GM12892 (cell line): Measurements from ENCODE around the gene CCDC154.

Source experiments
- DNase-seq: peaks from one replicate; pipeline ENCODE4 v3.0.0; 2011; ENCODE audit not compliant: insufficient read length
- FAIRE-seq: peaks from 2 replicates; lab custom pipeline; 2011; peaks lifted over from hg19 to GRCh38; lab: Jason Lieb, UNC
- POLR2A ChIP-seq: IDR thresholded peaks from 2 replicates; pipeline ENCODE4 v1.6.1; 2011; ENCODE audit warnings: low read depth, low read length, control low read depth
- POLR2AphosphoS5 ChIP-seq: IDR thresholded peaks from 2 replicates; pipeline ENCODE4 v1.6.1; 2011; ENCODE audit warnings: low read depth, low read length, control low read depth
- TAF1 ChIP-seq: IDR thresholded peaks from 2 replicates; pipeline ENCODE4 v1.6.1; 2011; ENCODE audit warnings: low read depth, mild to moderate bottlenecking, control low read depth, low read length, borderline replicate concordance

The CCDC154 gene

GRCh38 chr16:1430759-1431496 is 13.4 kb downstream of the CCDC154 start, which contains the start of gene PERCC1:
PERCC1 (plus strand) TSS chr16:1431078; CDS start chr16:1432594, 1,516 bp downstream.
- no peak for TF ChIP-seq POLR2AphosphoS5
- TF ChIP-seq POLR2A = no peak
- TF ChIP-seq TAF1 = no peak
- DNase-seq (no peak), FAIRE-seq (no peak)

- FAIRE-seq = no peak
- no peak for TF ChIP-seq POLR2A
- TF ChIP-seq POLR2AphosphoS5 = no peak
- TF ChIP-seq TAF1 = no peak
- DNase-seq = no peak
These were observed 14.1 kb downstream of the CCDC154 start for GRCh38 chr16:1430214-1430758.

- FAIRE-seq (no peak), DNase-seq (no peak)
- TF ChIP-seq POLR2AphosphoS5 = no peak
- no peak for TF ChIP-seq POLR2A
- no peak for TF ChIP-seq TAF1
These were observed 14.7 kb downstream of the CCDC154 start for GRCh38 chr16:1429631-1430030.

GRCh38 chr16:1429012-1429411 is 15.3 kb downstream of the CCDC154 start:
- DNase-seq (no peak), FAIRE-seq (no peak)
- no peak for TF ChIP-seq POLR2AphosphoS5
- no peak for TF ChIP-seq POLR2A
- TF ChIP-seq TAF1 = no peak

GRCh38 chr16:1428511-1428910 is 15.8 kb downstream of the CCDC154 start:
- DNase-seq = no peak
- no peak for TF ChIP-seq TAF1
- TF ChIP-seq POLR2AphosphoS5 = no peak
- no peak for TF ChIP-seq POLR2A

GRCh38 chr16:1427473-1428461 is 16.6 kb downstream of the CCDC154 start:
- no peak for TF ChIP-seq TAF1
- no peak for TF ChIP-seq POLR2AphosphoS5
- TF ChIP-seq POLR2A = no peak
- no peak for DNase-seq
- no peak for FAIRE-seq

More at GRCh38 chr16:1428511-1428910, 15.8 kb downstream of the CCDC154 start:
- no peak for FAIRE-seq

GRCh38 chr16:1426734-1427471 is 17.5 kb downstream of the CCDC154 start:
- no peak for DNase-seq
- no peak for TF ChIP-seq POLR2A
- no peak for TF ChIP-seq POLR2AphosphoS5
- TF ChIP-seq TAF1 = no peak
- FAIRE-seq = no peak

- no peak for DNase-seq
These were observed 18.6 kb downstream of the CCDC154 start for GRCh38 chr16:1425616-1426370.

GRCh38 chr16:1424028-1424427 is 20.3 kb downstream of the CCDC154 start:
- FAIRE-seq (no peak), DNase-seq (no peak)
- TF ChIP-seq POLR2A (no peak), POLR2AphosphoS5 (no peak), TAF1 (no peak)

More at GRCh38 chr16:1425616-1426370, 18.6 kb downstream of the CCDC154 start:
- TF ChIP-seq TAF1 (no peak), POLR2AphosphoS5 (no peak), POLR2A (no peak)
- FAIRE-seq = no peak

- FAIRE-seq = no peak
- no peak for TF ChIP-seq TAF1
- TF ChIP-seq POLR2A = no peak
- TF ChIP-seq POLR2AphosphoS5 = no peak
- no peak for DNase-seq
These were observed 22.3 kb downstream of the CCDC154 start for GRCh38 chr16:1422076-1422475.
